K562 (cell line): ENCODE measurements around the gene NEMF. TPM values are rescaled to one million over a fixed set of nuclear protein-coding genes. Genes with fewer than 3 reads are reported as not detected.

ENCODE experiments used
- CAMTA2 ChIP-seq: fragments of 250-450 bp; sonication (Bioruptor Pico); conservative IDR thresholded peaks from 2 replicates; pipeline ENCODE4 v1.5.1; 2022
- ELF1 ChIP-seq: fragments of 200-800 bp; sonication (Bioruptor generic); IDR thresholded peaks from 2 replicates; pipeline ENCODE4 v1.6.1; 2016; ENCODE audit warnings: missing genetic modification characterization, missing compliant biosample characterization
- EP300 ChIP-seq: IDR thresholded peaks from 2 replicates; pipeline ENCODE4 v1.6.1; 2012; ENCODE audit warnings: low read length, improper control_type of control experiment
- FOXK2 ChIP-seq, 2 experiments: fragments of 450-650 bp; IDR thresholded peaks in 1 of 2; conservative IDR thresholded peaks in 1 of 2; 2 replicates each; pipeline ENCODE4 v1.6.1; 2016; ENCODE audit warnings: low read depth in 2 of 2, mild to moderate bottlenecking in 1 of 2
- MCM3 ChIP-seq: fragments of 450-650 bp; IDR thresholded peaks from 2 replicates; pipeline ENCODE4 v1.6.1; 2016
- ZBTB9 ChIP-seq: fragments of 450-650 bp; formaldehyde crosslinking; IDR thresholded peaks from 2 replicates; pipeline ENCODE4 v1.4.0; 2020; ENCODE audit warnings: mild to moderate bottlenecking, moderate library complexity
- ZFPM2 ChIP-seq: fragments of 250-450 bp; sonication (Bioruptor Pico); IDR thresholded peaks from 2 replicates; pipeline ENCODE4 v1.5.1; 2022; ENCODE audit warnings: mild to moderate bottlenecking
- ZNF24 ChIP-seq: fragments of 450-650 bp; IDR thresholded peaks from 2 replicates; pipeline ENCODE4 v1.6.1; 2016
- ZNF282 ChIP-seq: sonication (generic); formaldehyde crosslinking; IDR thresholded peaks from 2 replicates; pipeline ENCODE4 v1.8.1; 2023; ENCODE audit warnings: missing genetic modification reagents
- ZNF644 ChIP-seq: fragments of 200-800 bp; sonication (Bioruptor generic); IDR thresholded peaks from 2 replicates; pipeline ENCODE4 v1.6.1; 2016; ENCODE audit warnings: low read depth, missing genetic modification characterization, missing compliant biosample characterization
- ZNF778 ChIP-seq: fragments of 450-650 bp; formaldehyde crosslinking; IDR thresholded peaks from 2 replicates; pipeline ENCODE4 v1.4.0; 2020; ENCODE audit warnings: mild to moderate bottlenecking, moderate library complexity
- polyA plus RNA-seq, 8 experiments: library from polyadenylated mRNA; depleted of rRNA in 4 of 8; stranded (reverse) in 5 of 8; unstranded in 3 of 8; fragments of >200 nt; fragmentation: Nextera tagmentation in 2 of 8; fragmentation: Illumina TruSeq in 1 of 8; extraction: Ambion mirVana in 2 of 8; extraction: Trizol in 1 of 8; gene quantifications; 2 replicates each; pipeline versions ENCODE4 v1.2.1 to v1.2.3, GENCODE V29; 2011 to 2014; ENCODE audit warnings: inconsistent platforms in 1 of 8, missing spikeins in 1 of 8
- total RNA-seq, 7 experiments: library from RNA; depleted of rRNA in 6 of 7; stranded (reverse); fragments of >200 nt in 6 of 7; fragmentation: Illumina TruSeq in 2 of 7; extraction: Trizol in 2 of 7; gene quantifications; 2 replicates each; pipeline versions ENCODE4 v1.2.1 to v1.2.3, GENCODE V29; 2011 to 2021; ENCODE audit warnings: low replicate concordance in 1 of 7
- TF ChIP-seq, protein P1 (sequence below), 2 experiments: fragments of 450-650 bp; formaldehyde crosslinking in 1 of 2; IDR thresholded peaks; 2 replicates each; pipeline versions ENCODE4 v1.4.0 to v1.6.1; 2014 to 2020; ENCODE audit warnings: mild to moderate bottlenecking in 2 of 2, borderline replicate concordance in 1 of 2, low read depth in 1 of 2
- TF ChIP-seq, protein P2 (sequence below): fragments of 450-650 bp; IDR thresholded peaks from 2 replicates; pipeline ENCODE4 v1.6.1; 2016; ENCODE audit warnings: mild to moderate bottlenecking
- TF ChIP-seq, protein P3 (sequence below): IDR thresholded peaks from 2 replicates; pipeline ENCODE4 v1.6.1; 2011; ENCODE audit not compliant: insufficient read length; ENCODE audit errors: extremely low read depth

NEMF gene
- total and polyA plus RNA-seq, 9 of the 15 experiments (the other 6 are each of a cell fraction or from before 2014, with no cell fraction given) = 38.8 to 94.4 (median 61.0) TPM

DNA sequence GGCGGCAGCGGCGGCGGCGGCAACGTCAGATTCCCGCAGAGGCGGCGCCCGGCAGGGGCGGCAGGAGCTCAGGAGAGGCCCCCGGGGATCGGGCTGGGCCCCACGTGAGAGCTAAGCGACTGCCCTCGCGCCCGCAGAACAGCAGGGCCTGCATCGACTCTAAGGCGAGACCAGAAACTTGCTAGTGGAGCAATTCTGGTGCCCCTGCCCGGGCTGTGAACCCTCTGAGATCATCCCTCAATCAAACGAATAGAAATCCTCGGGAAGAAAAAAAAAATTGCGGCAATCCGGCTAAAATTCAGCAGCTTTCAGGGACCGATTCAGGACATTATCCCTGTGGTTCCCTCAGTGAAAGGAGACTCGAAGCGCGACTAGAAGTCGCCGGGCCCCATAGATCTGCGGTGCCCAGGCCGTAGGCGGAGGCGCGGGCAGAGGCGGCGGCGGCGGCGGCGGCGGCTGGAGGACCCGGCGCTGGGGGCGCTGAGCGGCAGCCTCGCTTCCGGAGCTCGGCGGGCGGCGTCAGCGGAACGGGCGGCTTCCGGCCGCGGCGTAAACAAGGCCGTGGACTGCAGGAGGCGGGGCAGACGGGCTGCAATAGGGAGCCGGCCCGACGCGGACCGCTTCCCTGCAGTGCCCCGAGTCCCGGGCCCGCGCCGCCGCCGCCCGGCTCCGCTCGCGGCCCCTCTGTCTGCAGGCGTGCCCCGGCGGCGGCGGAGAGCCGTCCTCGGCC is 84.9 kb downstream of the NEMF start, which contains the start of gene KLHDC2 (continued):
- no peak for TF ChIP-seq ZBTB9 (CRISPR knock-in tag)
- TF ChIP-seq, protein P1, sequence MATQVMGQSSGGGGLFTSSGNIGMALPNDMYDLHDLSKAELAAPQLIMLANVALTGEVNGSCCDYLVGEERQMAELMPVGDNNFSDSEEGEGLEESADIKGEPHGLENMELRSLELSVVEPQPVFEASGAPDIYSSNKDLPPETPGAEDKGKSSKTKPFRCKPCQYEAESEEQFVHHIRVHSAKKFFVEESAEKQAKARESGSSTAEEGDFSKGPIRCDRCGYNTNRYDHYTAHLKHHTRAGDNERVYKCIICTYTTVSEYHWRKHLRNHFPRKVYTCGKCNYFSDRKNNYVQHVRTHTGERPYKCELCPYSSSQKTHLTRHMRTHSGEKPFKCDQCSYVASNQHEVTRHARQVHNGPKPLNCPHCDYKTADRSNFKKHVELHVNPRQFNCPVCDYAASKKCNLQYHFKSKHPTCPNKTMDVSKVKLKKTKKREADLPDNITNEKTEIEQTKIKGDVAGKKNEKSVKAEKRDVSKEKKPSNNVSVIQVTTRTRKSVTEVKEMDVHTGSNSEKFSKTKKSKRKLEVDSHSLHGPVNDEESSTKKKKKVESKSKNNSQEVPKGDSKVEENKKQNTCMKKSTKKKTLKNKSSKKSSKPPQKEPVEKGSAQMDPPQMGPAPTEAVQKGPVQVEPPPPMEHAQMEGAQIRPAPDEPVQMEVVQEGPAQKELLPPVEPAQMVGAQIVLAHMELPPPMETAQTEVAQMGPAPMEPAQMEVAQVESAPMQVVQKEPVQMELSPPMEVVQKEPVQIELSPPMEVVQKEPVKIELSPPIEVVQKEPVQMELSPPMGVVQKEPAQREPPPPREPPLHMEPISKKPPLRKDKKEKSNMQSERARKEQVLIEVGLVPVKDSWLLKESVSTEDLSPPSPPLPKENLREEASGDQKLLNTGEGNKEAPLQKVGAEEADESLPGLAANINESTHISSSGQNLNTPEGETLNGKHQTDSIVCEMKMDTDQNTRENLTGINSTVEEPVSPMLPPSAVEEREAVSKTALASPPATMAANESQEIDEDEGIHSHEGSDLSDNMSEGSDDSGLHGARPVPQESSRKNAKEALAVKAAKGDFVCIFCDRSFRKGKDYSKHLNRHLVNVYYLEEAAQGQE (IDR thresholded peaks at IDR 0.05; ENCODE audit: borderline replicate concordance) = no peak
- TF ChIP-seq, protein P1 (CRISPR knock-in tag; IDR thresholded peaks at IDR 0.05; ENCODE audit: low read depth) = no peak; the same call in 1 of the 2 replicates
- no peak; a peak in 1 of 4 replicates for TF ChIP-seq FOXK2 (conservative IDR thresholded peaks at IDR 0.05 in 1 of 2, IDR thresholded peaks at IDR 0.05 in 1 of 2; ENCODE audit: low read depth in 2 of 2)
- no peak for TF ChIP-seq EP300
- TF ChIP-seq ZNF282 (CRISPR knock-in tag) = no peak
- TF ChIP-seq, protein P2, sequence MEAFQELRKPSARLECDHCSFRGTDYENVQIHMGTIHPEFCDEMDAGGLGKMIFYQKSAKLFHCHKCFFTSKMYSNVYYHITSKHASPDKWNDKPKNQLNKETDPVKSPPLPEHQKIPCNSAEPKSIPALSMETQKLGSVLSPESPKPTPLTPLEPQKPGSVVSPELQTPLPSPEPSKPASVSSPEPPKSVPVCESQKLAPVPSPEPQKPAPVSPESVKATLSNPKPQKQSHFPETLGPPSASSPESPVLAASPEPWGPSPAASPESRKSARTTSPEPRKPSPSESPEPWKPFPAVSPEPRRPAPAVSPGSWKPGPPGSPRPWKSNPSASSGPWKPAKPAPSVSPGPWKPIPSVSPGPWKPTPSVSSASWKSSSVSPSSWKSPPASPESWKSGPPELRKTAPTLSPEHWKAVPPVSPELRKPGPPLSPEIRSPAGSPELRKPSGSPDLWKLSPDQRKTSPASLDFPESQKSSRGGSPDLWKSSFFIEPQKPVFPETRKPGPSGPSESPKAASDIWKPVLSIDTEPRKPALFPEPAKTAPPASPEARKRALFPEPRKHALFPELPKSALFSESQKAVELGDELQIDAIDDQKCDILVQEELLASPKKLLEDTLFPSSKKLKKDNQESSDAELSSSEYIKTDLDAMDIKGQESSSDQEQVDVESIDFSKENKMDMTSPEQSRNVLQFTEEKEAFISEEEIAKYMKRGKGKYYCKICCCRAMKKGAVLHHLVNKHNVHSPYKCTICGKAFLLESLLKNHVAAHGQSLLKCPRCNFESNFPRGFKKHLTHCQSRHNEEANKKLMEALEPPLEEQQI = no peak
- no peak for TF ChIP-seq MCM3
- TF ChIP-seq ZNF24 = no peak
- TF ChIP-seq ZNF778 (CRISPR knock-in tag) = no peak
- TF ChIP-seq ELF1 (tag) = peak; percentile 82
- TF ChIP-seq CAMTA2 (CRISPR knock-in tag) = no peak
- TF ChIP-seq, protein P3, sequence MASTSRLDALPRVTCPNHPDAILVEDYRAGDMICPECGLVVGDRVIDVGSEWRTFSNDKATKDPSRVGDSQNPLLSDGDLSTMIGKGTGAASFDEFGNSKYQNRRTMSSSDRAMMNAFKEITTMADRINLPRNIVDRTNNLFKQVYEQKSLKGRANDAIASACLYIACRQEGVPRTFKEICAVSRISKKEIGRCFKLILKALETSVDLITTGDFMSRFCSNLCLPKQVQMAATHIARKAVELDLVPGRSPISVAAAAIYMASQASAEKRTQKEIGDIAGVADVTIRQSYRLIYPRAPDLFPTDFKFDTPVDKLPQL = no peak
- no peak for TF ChIP-seq ZFPM2
- no peak for TF ChIP-seq ZNF644 (tag)
